HS-5 (cell line): ENCODE results near the gene JARID2.

ENCODE experiments used
- DNase-seq: peaks from one replicate; pipeline ENCODE4 v3.0.0-alpha.2; 2012; ENCODE audit warnings: low read depth

JARID2 gene

GRCh38 chr6:15335916-15336315 is 90.0 kb downstream of the JARID2 start:
- DNase-seq, result no peak

- DNase-seq, result no peak
These were observed 91.2 kb downstream of the JARID2 start for GRCh38 chr6:15336900-15337560.

DNA sequence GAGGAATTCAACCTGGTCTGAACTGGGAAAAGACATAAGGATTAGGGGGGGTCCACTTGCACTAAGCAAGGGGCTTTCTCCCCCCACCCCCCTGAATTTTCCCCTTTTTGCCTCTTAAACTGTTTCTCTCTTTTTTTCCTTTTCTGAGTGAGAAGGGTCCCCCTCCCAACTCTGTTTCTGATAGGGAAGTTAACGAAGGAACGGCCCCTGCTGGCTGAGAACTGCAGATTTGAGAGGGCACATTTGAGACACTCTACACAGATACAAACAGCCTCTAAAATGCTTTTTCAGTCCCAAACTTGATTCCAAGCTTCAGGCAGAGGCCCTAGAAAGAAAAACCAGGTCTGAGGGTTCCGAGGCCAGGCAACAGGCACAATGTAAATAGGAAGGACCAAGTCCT is 91.7 kb downstream of the JARID2 start:
- no peak for DNase-seq

DNA sequence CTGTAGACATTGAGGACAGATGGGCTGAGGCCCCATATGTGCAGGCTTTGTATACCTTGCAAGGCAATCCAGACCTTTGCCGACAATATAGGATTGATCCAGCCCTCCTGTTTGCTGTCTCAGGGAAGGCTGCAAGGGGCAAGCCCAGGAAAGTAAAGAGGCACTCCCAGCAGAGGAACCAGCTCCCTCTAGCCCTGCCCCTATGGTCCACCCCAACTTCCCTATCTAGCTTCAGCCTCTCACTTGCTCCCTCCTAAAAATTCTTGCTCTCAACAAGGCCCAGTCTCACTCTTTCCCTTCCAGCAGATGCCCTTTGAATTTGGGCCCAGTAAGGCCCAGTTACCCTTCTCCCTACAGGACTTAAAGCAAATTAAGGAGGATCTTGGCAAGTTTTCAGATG is 92.6 kb downstream of the JARID2 start:
- DNase-seq, result no peak

DNA sequence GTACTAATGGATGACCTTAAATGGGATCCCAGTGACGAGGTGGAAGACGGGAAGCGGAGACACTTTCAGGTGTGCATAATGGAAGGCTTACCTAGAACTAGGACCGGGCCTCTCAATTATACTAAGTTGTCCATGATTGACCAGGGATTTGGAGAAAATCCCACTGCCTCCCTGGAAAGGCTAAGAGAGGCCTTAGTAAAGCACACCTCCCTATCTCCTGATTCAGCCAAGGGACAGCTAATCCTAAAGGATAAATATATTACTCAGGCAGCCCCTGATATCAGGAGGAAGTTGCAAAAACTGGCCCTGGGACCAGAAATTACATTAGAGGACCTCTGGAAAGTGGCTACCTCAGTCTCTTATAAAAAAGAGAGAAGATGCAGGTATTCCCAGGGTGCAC is 93.2 kb downstream of the JARID2 start:
- DNase-seq, result no peak

- no peak for DNase-seq
These were observed 94.3 kb downstream of the JARID2 start for GRCh38 chr6:15340105-15340601.

GRCh38 chr6:15340775-15341174 is 94.9 kb downstream of the JARID2 start:
- DNase-seq, result no peak

DNA sequence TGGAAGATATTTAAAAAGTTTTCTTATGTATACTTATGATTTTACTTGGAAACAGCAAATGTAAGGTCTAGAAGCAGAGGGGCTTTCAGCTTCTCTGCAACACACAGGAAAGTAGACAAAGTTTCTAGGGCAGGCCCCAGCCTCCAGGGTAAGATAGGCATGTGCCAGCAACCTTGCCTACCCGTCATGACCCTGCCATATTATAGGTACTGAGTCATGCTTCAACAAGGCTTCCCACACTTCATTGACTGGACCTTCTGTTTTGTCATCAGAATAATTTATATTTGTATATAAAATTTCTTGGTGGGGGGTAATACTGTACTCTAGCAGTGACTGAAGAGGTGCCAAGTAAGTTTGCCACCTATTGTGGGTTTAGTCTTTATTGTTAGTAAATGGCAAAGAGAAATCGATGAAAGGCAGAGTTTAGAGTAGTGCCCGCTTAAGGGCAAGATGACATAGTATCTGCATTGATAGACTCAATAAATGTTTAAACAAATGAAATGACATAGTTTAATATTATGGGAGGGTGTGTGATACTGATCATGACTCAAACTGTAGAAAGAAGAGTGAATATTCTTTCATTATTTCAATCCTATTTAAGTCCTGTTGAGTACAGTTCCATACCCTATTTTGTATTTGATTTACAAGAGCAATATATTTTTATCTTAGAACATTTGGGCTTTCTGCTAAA is 95.6 kb downstream of the JARID2 start:
- DNase-seq, result no peak

- no peak for DNase-seq
These were observed 96.2 kb downstream of the JARID2 start for GRCh38 chr6:15342114-15342513.

DNA sequence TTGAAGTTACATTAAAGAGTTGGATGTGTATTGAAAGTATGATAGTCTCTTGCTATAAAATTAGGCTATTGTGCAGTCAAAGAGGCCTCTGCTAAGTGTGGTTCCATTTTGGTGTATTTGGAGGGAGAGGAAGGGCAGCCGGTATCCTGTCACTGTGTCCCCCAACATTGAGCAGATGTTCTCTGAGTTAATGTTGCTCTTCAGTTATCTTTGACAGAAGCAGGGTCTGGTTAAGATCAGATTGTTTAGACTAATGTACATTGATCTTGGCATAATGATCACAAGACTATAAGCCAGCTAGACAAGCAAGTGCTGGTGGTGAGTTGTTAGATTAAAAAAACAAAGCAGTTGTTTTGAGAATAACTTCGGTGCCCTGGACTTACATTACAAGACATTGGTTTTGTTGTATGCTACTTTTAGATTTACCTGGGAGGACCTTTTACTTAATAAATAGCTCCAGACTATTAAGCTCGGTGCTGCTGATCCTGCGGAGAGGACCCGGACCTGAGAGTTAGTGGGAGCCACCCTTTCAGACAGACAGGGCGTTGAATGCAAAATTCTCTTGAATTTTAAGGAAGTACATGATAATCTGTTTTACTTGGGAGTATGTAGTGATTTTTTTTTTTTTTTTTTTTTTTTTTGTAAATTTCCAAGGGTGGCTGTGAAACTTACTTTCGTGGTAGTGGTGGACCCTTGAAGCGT is 97.8 kb downstream of the JARID2 start:
- no peak for DNase-seq

DNA sequence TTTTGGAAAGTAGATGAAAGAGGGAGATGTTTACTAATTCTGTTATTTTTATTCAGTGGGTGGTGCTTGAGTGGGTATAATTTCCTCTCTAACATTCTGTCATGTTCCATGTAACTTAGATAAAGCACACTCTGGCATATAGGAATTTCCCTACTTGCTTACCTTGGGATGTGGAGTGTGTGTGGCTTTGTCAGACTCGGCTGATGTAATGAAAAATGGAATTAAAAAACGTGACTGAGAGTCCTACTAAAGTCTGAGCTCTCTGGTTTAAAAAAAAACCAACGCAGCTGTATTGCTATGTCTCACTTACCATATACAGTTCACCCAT is 98.3 kb downstream of the JARID2 start:
- DNase-seq, result no peak

GRCh38 chr6:15344831-15345230 is 99.0 kb downstream of the JARID2 start:
- DNase-seq, result no peak

GRCh38 chr6:15346315-15346714 is 100.4 kb downstream of the JARID2 start:
- DNase-seq, result no peak

DNA sequence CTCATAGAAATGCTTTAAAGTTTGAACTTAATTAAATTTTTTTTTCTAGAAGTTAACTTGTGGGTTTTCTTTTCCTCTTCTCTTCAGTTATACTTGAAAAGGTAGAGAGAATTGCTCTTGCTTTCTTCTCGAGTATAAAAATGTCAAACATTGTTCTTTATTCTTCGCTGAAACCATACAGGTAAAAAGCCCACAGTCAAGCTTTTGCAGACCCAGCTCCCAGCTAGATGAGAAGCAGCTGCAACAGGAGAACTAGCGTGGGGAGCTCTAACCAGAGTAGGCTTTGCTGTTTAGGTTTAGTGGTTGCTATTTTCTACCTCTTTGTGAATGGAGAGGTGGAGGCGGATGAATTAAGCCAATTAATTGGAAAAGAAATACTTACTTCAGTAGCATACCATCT is 102.7 kb downstream of the JARID2 start:
- DNase-seq, result no peak

- no peak for DNase-seq
These were observed 103.5 kb downstream of the JARID2 start for GRCh38 chr6:15349379-15349778.

- peak; percentile 72 for DNase-seq
These were observed 104.7 kb downstream of the JARID2 start for GRCh38 chr6:15350386-15351083.

DNA sequence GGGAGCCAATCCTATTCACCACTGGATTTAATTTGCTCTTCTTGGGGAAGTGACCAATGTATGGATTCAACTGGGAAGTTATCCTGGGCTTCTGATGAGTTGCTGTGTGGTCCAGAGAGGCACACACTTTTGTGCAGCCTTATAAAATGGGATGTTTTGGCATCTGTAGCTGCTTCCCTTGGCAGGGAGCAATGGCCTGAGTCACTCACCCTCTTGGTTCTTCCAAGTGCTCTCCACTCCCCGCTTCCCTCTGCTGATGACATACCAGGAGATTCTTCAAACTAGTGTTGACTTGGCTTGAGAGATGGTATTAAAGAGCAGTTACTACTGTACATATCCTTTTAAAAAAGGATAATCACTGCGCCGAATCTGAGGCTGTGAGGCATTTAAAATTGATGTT is 105.8 kb downstream of the JARID2 start:
- peak; percentile 75 for DNase-seq

DNA sequence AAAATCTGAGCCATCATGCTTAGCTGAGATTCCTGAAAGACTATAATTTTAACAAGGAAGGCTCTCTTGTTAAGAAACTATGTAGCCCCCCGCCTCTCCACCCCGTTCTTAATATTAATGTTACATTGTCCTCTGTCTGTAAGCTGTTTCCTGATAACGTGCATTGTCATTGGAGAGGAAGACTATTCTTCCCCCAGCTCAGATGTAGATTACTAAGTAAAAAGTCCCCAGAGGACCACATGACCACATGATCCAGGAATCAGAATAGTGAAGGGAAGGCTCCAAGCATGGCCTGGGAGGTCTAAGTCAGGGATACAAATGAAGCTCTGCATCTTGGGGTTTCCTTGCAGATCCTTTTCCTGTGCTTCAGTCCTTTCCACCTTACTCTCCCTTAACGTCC is 106.4 kb downstream of the JARID2 start:
- no peak for DNase-seq

- no peak for DNase-seq
These were observed 107.0 kb downstream of the JARID2 start for GRCh38 chr6:15352845-15353244.

DNA sequence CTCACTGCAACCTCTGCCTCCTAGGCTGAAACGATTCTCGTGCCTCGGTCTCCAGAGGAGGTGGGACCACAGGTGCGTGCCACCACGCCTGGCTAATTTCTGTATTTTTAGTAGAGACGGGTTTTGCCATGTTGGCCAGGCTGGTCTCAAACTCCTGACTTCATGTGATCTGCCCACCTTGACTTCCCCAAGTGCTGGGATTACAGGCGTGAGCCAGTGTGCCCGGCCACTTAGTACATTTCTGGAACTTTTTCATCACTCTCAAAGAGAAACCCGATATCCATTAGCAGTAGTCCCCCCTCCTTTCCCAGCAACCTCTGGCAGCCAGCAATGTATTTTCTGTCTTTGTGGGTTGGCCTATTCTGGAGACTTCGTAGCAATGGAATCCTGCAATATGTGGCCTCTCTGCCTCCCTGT is 109.8 kb downstream of the JARID2 start:
- DNase-seq, result no peak

- DNase-seq, result no peak
These were observed 110.3 kb downstream of the JARID2 start for GRCh38 chr6:15356179-15356578.

DNA sequence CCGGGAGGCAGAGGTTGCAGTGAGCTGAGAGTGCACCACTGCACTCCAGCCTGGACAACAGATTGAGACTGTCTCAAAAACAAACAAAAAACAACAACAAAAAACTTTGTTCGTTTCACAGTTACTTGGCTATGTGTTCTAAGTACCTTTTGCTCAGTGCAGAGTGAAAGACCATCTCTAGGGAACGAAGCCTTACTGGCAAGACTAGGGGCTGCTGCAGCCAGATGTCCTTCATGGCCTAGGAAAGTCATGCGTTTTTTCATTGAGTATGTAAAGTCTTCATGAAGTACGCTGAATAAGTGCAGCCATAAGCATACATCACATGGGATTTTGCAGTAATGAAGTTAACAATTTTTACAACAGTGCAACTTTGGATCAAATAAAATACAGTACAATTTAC is 111.1 kb downstream of the JARID2 start:
- no peak for DNase-seq

DNA sequence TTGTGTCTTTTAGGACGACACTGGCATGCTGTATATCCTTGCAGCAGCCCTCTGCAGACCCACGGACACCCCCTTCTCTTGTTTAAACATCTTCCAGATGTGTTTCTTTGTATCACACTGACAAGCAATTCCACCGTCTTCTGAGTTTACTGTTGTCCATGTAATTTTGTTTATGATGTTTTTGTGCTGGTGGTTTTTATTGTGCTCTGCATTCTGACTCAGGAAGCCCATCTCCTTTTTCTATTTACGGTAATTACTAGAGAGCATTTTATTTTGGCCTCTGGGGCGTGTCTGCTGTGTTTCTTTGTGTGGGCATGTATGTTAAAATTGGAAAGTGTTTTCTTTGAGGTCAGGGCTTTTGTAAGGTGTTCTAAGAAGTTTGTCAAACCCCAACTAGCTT is 111.9 kb downstream of the JARID2 start:
- DNase-seq, result no peak
